Transverse colon (tissue), 4 donors: ENCODE data around the gene NT5C2. TPM values are rescaled to one million over a fixed set of nuclear protein-coding genes. Genes with fewer than 3 reads are reported as not detected.

ENCODE experiments used
- DNase-seq: peaks from one replicate; pipeline ENCODE4 v3.0.0-alpha.2; 2019
- H3K27ac ChIP-seq, 4 donors: fragments of 200-600 bp; sonication (generic); 2 replicates each; pipeline ENCODE4 v1.5.1; 2016 to 2018; ENCODE audit warnings: inconsistent platforms in 4 of 4
- H3K27me3 ChIP-seq: fragments of 200-600 bp; sonication (generic); 2 replicates; pipeline ENCODE4 v1.5.1; 2017; ENCODE audit warnings: inconsistent platforms
- H3K36me3 ChIP-seq, 4 donors: fragments of 200-600 bp; sonication (generic); 2 replicates each; pipeline ENCODE4 v1.5.1; 2017 to 2019; ENCODE audit warnings: inconsistent platforms in 4 of 4
- H3K4me1 ChIP-seq, 4 donors: fragments of 200-600 bp; sonication (generic); 2 replicates each; pipeline ENCODE4 v1.5.1; 2017 to 2020; ENCODE audit warnings: inconsistent platforms in 4 of 4
- H3K4me3 ChIP-seq, 4 donors: fragments of 200-600 bp; sonication (generic); 1 replicate in 1 of 4; 2 replicates in 3 of 4; pipeline versions ENCODE4 v1.5.1 to v1.6.1; 2017 to 2019; ENCODE audit warnings: inconsistent platforms in 4 of 4
- H3K9me3 ChIP-seq, 2 donors: fragments of 200-600 bp; sonication (generic); 2 replicates each; pipeline ENCODE4 v1.5.1; 2017 to 2019; ENCODE audit warnings: inconsistent platforms in 2 of 2
- CTCF ChIP-seq, 5 experiments: fragments of 200-600 bp in 3 of 5; fragments of 450-650 bp in 2 of 5; sonication (generic) in 3 of 5; IDR thresholded peaks; 1 replicate in 2 of 5; 2 replicates in 3 of 5; pipeline ENCODE4 v1.5.1; 2016 to 2017; ENCODE audit warnings: antibody characterized with exemption in 5 of 5, inconsistent platforms in 3 of 5, mild to moderate bottlenecking in 2 of 5, moderate library complexity in 1 of 5
- EP300 ChIP-seq: sonication (generic); formaldehyde crosslinking; IDR thresholded peaks from one replicate; pipeline ENCODE4 v1.6.1; 2017; ENCODE audit warnings: antibody characterized with exemption, low read depth
- POLR2A ChIP-seq: fragments of 450-650 bp; IDR thresholded peaks from one replicate; pipeline ENCODE4 v1.6.1; 2016; ENCODE audit warnings: antibody characterized with exemption, mild to moderate bottlenecking, moderate library complexity
- POLR2AphosphoS5 ChIP-seq, 3 donors: sonication (generic); formaldehyde crosslinking; IDR thresholded peaks; one replicate each; pipeline ENCODE4 v1.6.1; 2016; ENCODE audit warnings: antibody characterized with exemption in 3 of 3
- WGBS, 2 donors: methylation state at CpG; one replicate each; pipeline ENCODE4 v1.1.5; 2018; ENCODE audit warnings: low coverage in 1 of 2; 5-methylcytosine and 5-hydroxymethylcytosine counted together
- in situ Hi-C, 4 donors: fragments of 200-750 bp; cut with MboI; loops; one replicate each; pipeline versions ENCODE4 v1.15.0 to v1.15.1; 2017; ENCODE audit warnings: low sequenced_read_pairs in 3 of 4, low pct_ligation_motif_present in 1 of 4, low pct_unique_long_range_greater_than_20kb in 1 of 4
- intact Hi-C: fragments of 100-400 bp; cut with DNase I; formaldehyde crosslinking; loops from one replicate; pipeline ENCODE4 v1.15.1; 2023; ENCODE audit warnings: low total_unique reads
- total RNA-seq, 4 donors: library from RNA; depleted of rRNA; stranded (reverse); fragments of >200 nt; gene quantifications; one replicate each; pipeline ENCODE4 v1.1.0, GENCODE V29; 2016

Gene NT5C2
- 100 to 1,000 TPM in 2 of 4 donors, 10 to 100 TPM in 2; 77.1 to 135 (median 105) TPM for total RNA-seq

GRCh38 chr10:103193107-103193819 lies at the start of gene NT5C2:
Gene NT5C2 (minus strand): TSS chr10:103193272. CDS start chr10:103174958, 18,314 bp downstream.
- no peaks in the 10 kb centered on the region for H3K36me3 ChIP-seq
- peaks cover 18 to 49% (median 30%) of the 10 kb centered on the region in 4 donors for H3K4me1 ChIP-seq
- H3K9me3 ChIP-seq = no peaks in the 10 kb centered on the region
- peak within 1 kb of the TSS; percentile 94 to 99 (median 96) for H3K27ac ChIP-seq
- peak; percentile 88 for DNase-seq
- peak within 1 kb of the TSS; percentile 71 to 99 (median 92) for H3K4me3 ChIP-seq
- intact Hi-C loops (no loop called here), in situ Hi-C loops (no loop called here)
- WGBS, 2 donors = 7% methylated on average over 37 of the region's 62 CpGs; no CpG with 5 or more reads in 1 of the 2 donors
- no peaks in the 10 kb centered on the region for H3K27me3 ChIP-seq
- TF ChIP-seq POLR2AphosphoS5 (IDR thresholded peaks at IDR 0.05) (peak; percentile 79 to 87 (median 80)), CTCF (IDR thresholded peaks at IDR 0.05) (no peak), POLR2A (no peak), EP300 (no peak)

DNA sequence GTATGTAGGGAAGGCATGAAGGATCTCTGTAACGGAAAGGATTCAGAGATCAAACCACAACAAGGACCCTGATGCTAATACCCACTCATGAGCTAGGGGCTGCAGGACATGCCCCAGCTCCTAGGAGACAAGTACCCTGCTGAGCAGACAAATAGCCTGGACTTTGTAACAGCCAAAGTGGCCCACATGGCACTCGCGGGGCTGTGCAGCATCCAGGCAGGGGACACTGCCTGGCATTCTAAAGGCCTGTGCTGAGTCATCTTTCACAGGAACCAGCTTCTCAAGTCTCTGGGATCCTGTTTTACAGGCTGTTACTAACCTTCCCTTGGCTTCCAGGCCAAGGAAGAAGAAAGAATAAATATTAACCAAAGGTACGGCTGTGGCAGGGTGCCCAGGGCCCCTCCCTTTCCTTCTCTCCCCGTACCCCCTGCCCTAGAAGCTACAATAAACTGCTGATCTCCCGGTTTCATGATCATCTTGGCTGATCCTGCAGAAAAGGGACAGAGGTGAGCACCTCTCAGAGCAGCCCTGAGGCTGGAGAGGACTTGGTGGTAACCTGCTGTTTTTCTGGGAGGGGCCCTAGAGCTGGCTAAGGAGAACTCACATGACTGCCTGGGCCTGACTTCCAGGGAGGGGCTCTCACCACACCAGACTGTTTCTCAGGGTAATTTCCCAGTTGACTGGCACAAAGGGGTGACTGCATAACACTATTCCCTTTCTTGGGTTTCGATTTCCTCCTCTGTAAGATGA lies 48.4 kb upstream of the NT5C2 start:
- H3K27ac ChIP-seq = peak overlapping the region; percentile 83 to 90 (median 86)
- 21 to 26% methylated on average over 5 to 7 of the region's 7 CpGs for WGBS, 2 donors
- peak overlapping the region in 1 of 4 donors; percentile 18 for H3K4me3 ChIP-seq
- DNase-seq = peak; percentile 92
- no peaks in the 10 kb centered on the region for H3K36me3 ChIP-seq
- TF ChIP-seq POLR2AphosphoS5 (IDR thresholded peaks at IDR 0.05) (peak; percentile 53 to 70 (median 63)), POLR2A (peak; percentile 19), EP300 (peak; percentile 53), CTCF (IDR thresholded peaks at IDR 0.05) (no peak)
- no peaks in the 10 kb centered on the region for H3K9me3 ChIP-seq
- peaks cover 9 to 49% (median 29%) of the 10 kb centered on the region in 4 donors for H3K4me1 ChIP-seq
- intact Hi-C loops = loop anchor here (5.0 kb wide), 1 partner anchor 324 kb away; the partner anchor contains the start of gene CNNM2
- in situ Hi-C loops = loop anchor here (5.0 to 25.0 kb wide), 5 partner anchors 129 to 329 kb away; partner anchors contain the start of gene CNNM2 (in 4 of the 4)
- H3K27me3 ChIP-seq = no peaks in the 10 kb centered on the region

DNA sequence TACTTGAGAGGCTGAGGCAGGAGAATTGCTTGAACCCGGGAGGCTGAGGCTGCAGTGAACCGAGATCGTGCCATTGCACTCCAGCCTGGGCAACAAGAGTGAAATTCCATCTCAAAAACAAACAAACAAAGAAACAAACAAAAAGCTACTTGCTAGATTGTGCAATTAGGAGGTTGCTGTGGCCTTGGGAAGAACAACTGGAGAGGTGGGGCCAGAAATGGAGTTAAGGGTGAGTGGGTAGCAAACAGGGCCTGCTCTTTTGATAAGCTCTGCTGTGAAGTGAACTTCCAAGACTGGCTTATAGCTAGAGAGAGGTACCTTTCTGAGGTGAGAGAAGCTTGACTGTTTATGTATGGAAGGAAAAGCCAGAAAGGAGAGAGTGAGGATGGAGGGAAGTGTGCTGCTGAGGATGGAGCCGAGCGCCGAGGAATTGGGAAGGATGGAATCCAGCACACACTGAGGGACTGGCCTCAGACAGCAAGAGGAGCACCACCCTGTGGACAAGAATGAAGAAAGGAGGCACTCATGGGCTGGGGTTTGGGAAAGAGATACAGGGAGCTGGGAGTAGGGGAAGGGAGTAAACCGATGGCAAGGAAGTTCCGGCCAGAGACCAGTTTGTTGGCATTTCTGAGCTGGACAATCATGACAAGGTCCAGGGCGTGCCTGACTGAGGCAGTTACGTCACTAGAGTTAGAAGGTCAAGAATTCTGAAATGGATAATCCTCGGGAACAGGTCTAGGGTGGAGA lies 45.6 kb upstream of the NT5C2 start:
- DNase-seq = peak; percentile 80
- peak overlapping the region; percentile 83 to 90 (median 86) for H3K27ac ChIP-seq
- H3K4me3 ChIP-seq = no peak overlapping the region
- intact Hi-C loops (no loop called here), in situ Hi-C loops (loop anchor here in 3 of 4 donors (25.0 kb wide), 3 partner anchors 126 to 326 kb away; partner anchors contain the start of gene CNNM2 (in 1 of the 3))
- peak; percentile 51 for TF ChIP-seq EP300
- peak in 2 of 3 donors; percentile 50 to 73 for TF ChIP-seq POLR2AphosphoS5 (IDR thresholded peaks at IDR 0.05)
- no peak for TF ChIP-seq POLR2A
- TF ChIP-seq CTCF (IDR thresholded peaks at IDR 0.05) = peak in 3 of 5 experiments; percentile 11 to 41 (median 14)
- H3K9me3 ChIP-seq = no peaks in the 10 kb centered on the region
- WGBS, 2 donors = 61 to 68% methylated on average over 6 to 11 of the region's 11 CpGs
- no peaks in the 10 kb centered on the region for H3K27me3 ChIP-seq
- H3K4me1 ChIP-seq = peaks cover 9 to 46% (median 29%) of the 10 kb centered on the region in 4 donors
- no peaks in the 10 kb centered on the region for H3K36me3 ChIP-seq
